CMK (cell line): ENCODE results near the gene FBXL7.

Experiments
- DNase-seq: peaks from one replicate; pipeline ENCODE4 v3.0.0-alpha.2; 2010; ENCODE audit warnings: low read depth

The FBXL7 gene

DNA sequence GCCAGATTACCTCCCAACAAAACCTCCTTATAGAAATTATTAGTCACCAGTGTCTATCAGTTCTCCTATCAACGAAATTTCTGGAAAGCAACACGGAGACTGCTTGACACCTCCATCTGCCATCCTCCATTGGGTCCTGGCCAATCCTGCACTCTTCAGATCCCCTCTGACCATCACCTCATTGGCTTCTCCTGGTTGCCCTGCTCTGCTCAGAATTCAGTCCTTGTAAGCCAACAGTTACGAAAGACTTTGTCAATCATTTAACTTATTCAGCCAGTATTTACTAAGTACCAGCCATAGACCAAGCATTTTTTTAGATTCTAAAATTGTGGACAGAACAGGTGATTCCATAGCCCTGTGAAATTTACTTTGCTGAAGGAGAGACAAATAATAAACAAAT lies 451.1 kb downstream of the FBXL7 start:
- DNase-seq = no peak

DNA sequence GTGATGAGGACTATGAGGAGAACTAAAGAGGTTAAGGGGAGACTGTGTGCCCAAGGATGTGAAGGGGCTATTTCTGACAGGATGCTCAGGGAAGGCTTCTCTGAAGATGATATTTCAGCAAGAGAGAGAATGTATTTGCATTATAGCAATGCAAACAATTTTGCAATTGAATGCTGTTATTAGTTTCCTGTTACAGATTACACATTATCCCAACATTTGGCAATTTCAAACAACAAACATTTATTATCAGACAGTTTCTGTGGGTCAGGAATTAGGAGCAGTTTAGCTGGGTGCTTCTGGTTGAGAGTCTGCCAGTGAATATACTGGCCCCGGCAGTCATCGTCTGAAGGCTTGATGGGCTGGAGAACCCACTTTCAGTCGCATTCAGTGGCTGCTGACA lies 451.6 kb downstream of the FBXL7 start:
- no peak for DNase-seq

DNA sequence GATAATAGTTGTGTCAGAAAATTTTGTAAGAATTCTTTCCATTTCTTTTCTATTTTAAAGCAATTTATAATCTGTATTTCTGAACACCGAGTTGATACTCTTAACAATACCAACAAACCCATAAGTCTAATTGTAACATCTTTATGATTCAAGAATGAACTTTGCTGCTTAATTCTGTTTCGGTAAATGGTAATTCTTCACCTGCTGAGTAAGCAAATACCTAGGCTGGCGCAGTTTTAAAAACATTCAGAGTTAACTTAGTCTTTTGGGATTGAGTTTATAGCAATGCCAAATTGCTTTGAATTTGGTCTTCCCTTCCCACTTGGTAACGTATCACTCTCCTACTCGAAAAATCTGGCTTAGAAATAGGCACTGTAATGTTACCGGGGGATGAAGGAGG lies 456.6 kb downstream of the FBXL7 start:
- no peak for DNase-seq

DNA sequence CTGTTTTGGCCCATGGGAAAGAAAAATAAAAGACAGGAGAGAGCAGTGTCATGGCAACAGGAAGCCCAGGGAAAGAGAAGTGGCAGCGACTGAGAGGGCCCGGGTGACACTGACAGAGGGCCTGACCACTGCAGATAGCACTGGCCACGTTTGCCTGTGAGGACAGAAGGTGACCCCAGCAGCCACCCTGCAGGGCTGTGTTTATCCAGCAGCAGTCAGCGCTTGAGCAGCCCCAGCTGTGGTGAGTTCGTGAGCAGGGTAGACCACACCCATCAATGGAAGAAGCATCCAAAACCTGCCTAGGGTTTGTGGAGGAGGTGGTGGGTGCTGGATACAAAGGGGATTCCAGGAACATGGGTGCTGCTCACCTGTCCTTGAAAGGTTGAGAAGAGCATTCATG lies 457.1 kb downstream of the FBXL7 start:
- DNase-seq = no peak

DNA sequence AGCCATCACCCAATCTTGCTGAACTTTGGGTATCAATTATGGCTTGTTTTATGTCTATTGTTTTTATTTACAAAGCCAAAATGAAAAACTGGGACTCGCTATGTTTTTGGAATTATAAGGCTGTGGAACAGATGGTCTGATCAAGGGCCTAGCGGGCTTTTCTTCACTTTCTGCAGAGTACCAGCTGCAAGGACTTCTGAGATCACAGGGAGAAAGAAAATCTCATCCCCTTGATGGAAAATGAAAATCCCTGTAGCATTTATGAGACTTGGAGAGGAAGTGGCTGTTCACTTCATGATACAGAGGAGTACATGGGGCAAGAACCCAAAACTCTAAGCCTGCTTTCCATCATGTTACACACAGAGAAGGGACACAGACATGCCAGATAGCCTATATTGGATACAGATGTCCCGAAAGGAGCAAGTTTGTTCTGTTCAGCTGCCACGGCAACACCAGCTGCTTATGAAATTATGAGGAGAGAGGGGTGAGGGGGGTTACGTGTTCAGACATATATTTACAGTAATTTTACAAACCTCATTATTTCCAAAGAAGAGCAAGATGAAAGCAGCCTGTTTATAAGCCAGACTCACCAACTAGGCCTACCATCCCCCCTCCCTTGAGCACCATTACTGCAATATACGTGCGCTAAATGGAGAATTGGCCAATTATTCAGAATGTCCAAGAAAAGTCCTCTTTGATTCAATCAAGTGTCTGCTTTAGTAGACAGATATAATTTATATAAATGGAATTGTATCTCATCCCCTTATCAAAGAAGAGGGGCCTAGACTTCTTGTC lies 459.6 kb downstream of the FBXL7 start:
- no peak for DNase-seq

DNA sequence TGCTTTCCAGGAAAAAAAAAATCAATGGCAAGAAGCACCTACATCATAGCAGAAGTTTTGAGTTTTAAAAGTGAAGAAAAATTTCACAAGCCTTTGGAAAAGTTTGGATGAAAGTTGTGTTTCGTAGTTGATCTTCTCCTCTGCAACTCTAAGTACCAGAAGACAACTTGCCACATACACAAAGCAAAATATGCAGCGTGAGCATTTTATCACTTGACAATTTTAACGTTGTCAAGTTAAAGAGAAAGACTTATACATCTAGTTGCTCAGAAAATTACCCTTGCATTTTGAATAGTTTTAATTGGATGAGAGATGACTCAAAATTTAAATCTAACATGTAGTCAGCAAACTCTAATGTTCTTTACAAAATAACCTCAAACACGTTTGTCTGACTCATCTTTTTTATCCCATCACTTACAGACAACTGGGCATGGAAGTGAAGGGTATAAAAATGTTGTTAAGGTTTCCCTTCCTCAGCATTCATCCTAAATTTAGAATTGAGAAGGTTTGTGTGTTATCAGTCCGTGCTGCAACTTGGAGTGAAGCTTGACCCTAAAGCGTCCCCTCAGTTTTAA lies 466.2 kb downstream of the FBXL7 start:
- DNase-seq = no peak

DNA sequence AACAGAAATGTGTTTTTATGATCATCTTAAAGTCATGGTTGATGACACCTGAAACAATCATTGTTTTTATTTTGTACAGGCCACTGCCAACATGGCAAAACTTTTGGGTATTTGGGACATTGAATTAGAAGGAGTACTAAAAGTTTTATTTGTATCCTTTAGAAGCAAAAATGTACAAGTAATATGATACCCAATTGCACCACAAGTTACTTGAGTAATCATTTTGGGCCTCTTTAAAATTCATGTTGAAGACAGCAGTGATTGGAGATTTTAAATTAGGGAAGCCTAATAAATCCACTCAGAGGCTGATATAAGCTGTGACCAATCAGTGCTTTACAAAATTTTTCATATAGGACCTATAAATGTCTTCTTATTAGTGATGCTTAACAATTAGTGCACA lies 466.7 kb downstream of the FBXL7 start:
- DNase-seq = no peak

DNA sequence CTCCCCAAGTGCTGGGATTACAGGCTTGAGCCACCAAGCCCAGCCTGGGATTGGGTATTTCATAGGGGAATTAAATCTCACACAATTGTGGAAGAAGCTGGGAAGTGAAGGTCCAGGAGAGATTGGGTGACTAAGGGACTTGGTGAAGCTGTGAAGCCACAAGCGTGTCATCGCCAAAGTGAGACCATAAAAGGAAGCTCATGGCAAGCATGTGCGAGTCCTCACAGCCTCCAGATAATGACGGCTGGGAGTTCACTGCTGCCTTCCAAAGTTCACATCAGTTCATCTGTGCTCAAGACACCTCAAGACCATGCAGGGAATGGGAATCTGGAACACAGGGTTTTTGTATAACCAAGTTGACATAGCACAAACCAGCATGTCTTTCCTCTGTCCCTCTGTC lies 469.0 kb downstream of the FBXL7 start:
- no peak for DNase-seq

DNA sequence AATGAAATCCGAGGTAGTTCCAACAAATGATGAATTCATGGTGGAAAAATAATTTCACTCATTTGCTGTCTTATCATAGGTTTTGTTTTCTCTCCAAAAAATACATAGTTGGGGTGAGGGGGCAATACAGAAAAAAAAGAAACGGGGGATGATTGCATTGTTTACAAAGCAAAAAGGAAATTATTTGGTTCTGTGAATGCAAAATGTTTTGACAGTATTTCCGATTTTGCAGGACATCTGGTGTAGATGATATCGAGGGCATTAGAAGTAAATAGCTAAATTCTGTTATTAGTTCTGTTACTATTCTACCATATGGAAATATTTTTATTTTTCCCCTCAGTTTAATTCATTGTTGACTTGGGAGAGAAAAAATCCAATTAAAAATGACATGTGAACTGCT lies 477.9 kb downstream of the FBXL7 start:
- no peak for DNase-seq

DNA sequence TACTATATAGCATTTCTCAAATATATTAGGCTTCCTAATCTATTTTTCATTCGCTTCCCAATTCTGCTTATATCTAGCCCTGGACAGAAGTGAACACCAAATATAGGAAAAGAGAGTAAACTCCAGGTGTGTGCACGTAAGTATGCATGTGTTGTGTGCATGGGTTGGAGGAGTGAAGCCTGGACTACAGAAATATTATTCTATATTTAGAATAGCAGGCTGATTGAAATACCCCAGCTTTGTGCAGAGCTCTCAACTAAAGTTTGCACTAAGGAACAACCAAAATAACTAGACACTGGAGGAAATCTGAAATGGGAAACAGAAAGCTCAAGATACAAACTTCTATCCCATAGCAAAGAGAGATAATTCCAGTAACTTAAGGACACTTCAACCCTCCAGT lies 480.9 kb downstream of the FBXL7 start:
- DNase-seq = no peak

DNA sequence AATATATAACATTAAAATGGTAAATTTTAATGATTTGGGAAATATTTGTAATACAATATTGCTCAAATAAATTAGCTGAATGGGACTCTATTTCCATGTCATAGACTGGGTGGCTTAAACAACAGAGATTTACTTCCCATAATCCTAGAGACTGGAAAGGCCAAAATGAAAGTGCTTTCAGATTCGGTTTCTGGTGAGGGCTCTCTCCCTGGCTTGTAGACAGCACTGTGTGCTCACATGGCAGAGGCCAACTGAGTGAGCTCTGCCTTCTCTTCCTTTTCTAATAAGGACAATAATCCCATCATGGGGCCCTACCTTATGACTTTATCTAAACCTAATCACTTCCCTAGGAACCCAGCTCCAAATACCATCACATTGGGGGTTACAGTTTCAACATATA lies 483.4 kb downstream of the FBXL7 start:
- no peak for DNase-seq
